K562 (cell line): ENCODE data around the gene TMEM178A. TPM values are rescaled to one million over a fixed set of nuclear protein-coding genes. Genes with fewer than 3 reads are reported as not detected.

ENCODE experiments used
- ATAC-seq: fragments of 200-7000 bp; cut with Tn5 transposase; 3 replicates; pipeline ENCODE4 v1.9.1; 2020; ENCODE audit warnings: moderate library complexity
- BruUV-seq: library from RNA; stranded (reverse); fragments of 400-500 nt; replicated peaks from 2 replicates; lab custom pipeline; 2021; lab: Mats Ljungman, UMichigan
- CTCF ChIA-PET: fragments of 300-600 bp; formaldehyde crosslinking; extraction: SDS; loops from one replicate; lab custom pipeline; 2021; ENCODE audit warnings: low intra/inter-chr PET ratio; lab: Yijun Ruan, JAX
- POLR2A ChIA-PET: fragments of 300-600, 350-650 bp; sonication (Branson Sonifier 250); formaldehyde crosslinking; extraction: SDS; loops from one replicate; lab custom pipeline; 2021; ENCODE audit warnings: antibody characterized with exemption, inconsistent platforms; lab: Yijun Ruan, JAX
- DNase-seq, 4 experiments: peaks; one replicate each; pipeline versions ENCODE4 v3.0.0 to v3.0.0-alpha.2; 2011 to 2018; ENCODE audit warnings: low spot score in 3 of 4, mixed read lengths in 3 of 4; ENCODE audit errors: extremely low read depth in 1 of 4
- FAIRE-seq: peaks from 2 replicates; lab custom pipeline; 2011; peaks lifted over from hg19 to GRCh38; lab: Jason Lieb, UNC
- H2AFZ ChIP-seq: 2 replicates; pipeline ENCODE4 v1.6.0; 2011; ENCODE audit warnings: low read depth, low read length, control low read depth, inconsistent platforms
- H3K27ac ChIP-seq: fragments of 200-600 bp; 3 replicates; pipeline ENCODE4 v1.8.0; 2011; ENCODE audit warnings: low read depth, mild to moderate bottlenecking, control low read depth, inconsistent platforms, low read length, moderate library complexity, mixed read lengths; ENCODE audit errors: extremely low read depth
- H3K27me3 ChIP-seq, 2 experiments: fragments of 300-600 bp in 1 of 2; 2 replicates in 1 of 2; 3 replicates in 1 of 2; pipeline versions ENCODE4 v1.6.0 to v1.8.0; 2011; ENCODE audit warnings: inconsistent platforms in 2 of 2, low read length in 2 of 2, mild to moderate bottlenecking in 1 of 2, mixed read lengths in 1 of 2, moderate library complexity in 1 of 2; ENCODE audit not compliant: control insufficient read depth in 2 of 2, insufficient read depth in 2 of 2
- H3K36me3 ChIP-seq: fragments of 300-600 bp; 3 replicates; pipeline ENCODE4 v1.8.0; 2011; ENCODE audit warnings: mild to moderate bottlenecking, low read length, inconsistent platforms; ENCODE audit not compliant: control insufficient read depth, insufficient read depth
- H3K4me1 ChIP-seq, 2 experiments: fragments of 200-600 bp in 1 of 2; replicated peaks in 1 of 2; 2 replicates in 1 of 2; 3 replicates in 1 of 2; pipeline versions ENCODE4 v1.5.1 to v1.8.0; 2011; ENCODE audit warnings: inconsistent platforms in 2 of 2, low read length in 2 of 2, mild to moderate bottlenecking in 1 of 2, mixed read lengths in 1 of 2, moderate library complexity in 1 of 2; ENCODE audit not compliant: control insufficient read depth in 2 of 2, insufficient read depth in 2 of 2
- H3K4me2 ChIP-seq: 2 replicates; pipeline ENCODE4 v1.6.1; 2011; ENCODE audit warnings: low read length, control low read depth, inconsistent platforms, mixed read lengths; ENCODE audit not compliant: insufficient read depth
- H3K4me3 ChIP-seq: fragments of 200-600 bp; sonication (generic), shearing (Covaris generic); 2 replicates; pipeline ENCODE4 v1.5.1; 2016; ENCODE audit warnings: control low read depth, inconsistent platforms
- H3K79me2 ChIP-seq: fragments of 200-600 bp; 3 replicates; pipeline ENCODE4 v1.8.0; 2011; ENCODE audit warnings: low read length, inconsistent platforms; ENCODE audit not compliant: control insufficient read depth, insufficient read depth
- H3K9ac ChIP-seq, 2 experiments: 2 replicates each; pipeline versions ENCODE4 v1.6.0 to v1.6.1; 2011; ENCODE audit warnings: low read depth in 2 of 2, low read length in 2 of 2, control low read depth in 1 of 2, inconsistent platforms in 1 of 2, mild to moderate bottlenecking in 1 of 2, mixed read lengths in 1 of 2; ENCODE audit not compliant: insufficient read depth in 1 of 2
- H3K9me1 ChIP-seq: one replicate; pipeline ENCODE4 v1.6.0; 2011; ENCODE audit warnings: inconsistent platforms, mild to moderate bottlenecking, low read length, moderate library complexity; ENCODE audit not compliant: control insufficient read depth, insufficient read depth
- H3K9me3 ChIP-seq: replicated peaks from 2 replicates; pipeline ENCODE4 v1.5.1; 2011; ENCODE audit warnings: low read depth, low read length, inconsistent platforms; ENCODE audit not compliant: control insufficient read depth, insufficient read depth
- H4K20me1 ChIP-seq: replicated peaks from 2 replicates; pipeline ENCODE4 v1.6.1; 2011; ENCODE audit warnings: low read length, inconsistent platforms, mixed read lengths; ENCODE audit not compliant: control insufficient read depth, insufficient read depth
- CCNT2 ChIP-seq: IDR thresholded peaks from 2 replicates; pipeline ENCODE4 v1.6.1; 2011; ENCODE audit warnings: borderline replicate concordance, low read depth, mild to moderate bottlenecking, moderate library complexity, mixed read lengths, low read length; ENCODE audit not compliant: insufficient read length; ENCODE audit errors: extremely low read depth
- CEBPB ChIP-seq: fragments of 450-650 bp; IDR thresholded peaks from 2 replicates; pipeline ENCODE4 v1.6.1; 2016; ENCODE audit warnings: missing genetic modification characterization, missing compliant biosample characterization
- DNMT1 ChIP-seq: fragments of 450-650 bp; IDR thresholded peaks from 2 replicates; pipeline ENCODE4 v1.6.1; 2016; ENCODE audit warnings: antibody characterized with exemption, mild to moderate bottlenecking
- ELF2 ChIP-seq: fragments of 250-450 bp; sonication (Bioruptor Pico); IDR thresholded peaks from 2 replicates; pipeline ENCODE4 v1.5.0; 2021; ENCODE audit warnings: mild to moderate bottlenecking
- HCFC1 ChIP-seq: IDR thresholded peaks from 2 replicates; pipeline ENCODE4 v1.6.1; 2012; ENCODE audit warnings: low read depth, low read length, improper control_type of control experiment
- HIVEP1 ChIP-seq: fragments of 250-450 bp; sonication (Bioruptor Pico); IDR thresholded peaks from 2 replicates; pipeline ENCODE4 v1.4.0; 2020; ENCODE audit warnings: mild to moderate bottlenecking
- KLF10 ChIP-seq: fragments of 250-450 bp; sonication (Bioruptor Pico); IDR thresholded peaks from 2 replicates; pipeline ENCODE4 v1.6.1; 2021; ENCODE audit warnings: matching md5 sums
- NBN ChIP-seq: fragments of 450-650 bp; IDR thresholded peaks from 2 replicates; pipeline ENCODE4 v1.6.1; 2016; ENCODE audit warnings: low read depth, mild to moderate bottlenecking
- PREB ChIP-seq: sonication (generic); formaldehyde crosslinking; IDR thresholded peaks from 2 replicates; pipeline ENCODE4 v1.8.1; 2023; ENCODE audit warnings: mild to moderate bottlenecking, missing genetic modification reagents
- RNF219 ChIP-seq: fragments of 250-450 bp; sonication (Bioruptor Pico); IDR thresholded peaks from 2 replicates; pipeline ENCODE4 v1.5.0; 2022; ENCODE audit warnings: mild to moderate bottlenecking
- TARDBP ChIP-seq: fragments of 450-650 bp; IDR thresholded peaks from 2 replicates; pipeline ENCODE4 v1.6.1; 2016
- XRCC4 ChIP-seq: IDR thresholded peaks from one replicate; pipeline ENCODE4 v1.6.1; 2011; ENCODE audit not compliant: insufficient read depth, insufficient read length; ENCODE audit errors: extremely low read depth
- ZFX ChIP-seq: sonication (generic); formaldehyde crosslinking; IDR thresholded peaks from 2 replicates; pipeline ENCODE4 v1.8.0; 2022; ENCODE audit warnings: mild to moderate bottlenecking, missing genetic modification reagents, moderate library complexity
- ZNF217 ChIP-seq: sonication (generic); formaldehyde crosslinking; IDR thresholded peaks from 2 replicates; pipeline ENCODE4 v1.8.0; 2022; ENCODE audit warnings: mild to moderate bottlenecking, missing genetic modification reagents
- ZNF609 ChIP-seq: sonication (generic); formaldehyde crosslinking; IDR thresholded peaks from 2 replicates; pipeline ENCODE4 v1.8.1; 2023; ENCODE audit warnings: missing genetic modification reagents, mild to moderate bottlenecking, borderline replicate concordance
- WGBS: fragments of 100-300 bp; shearing (Covaris generic); methylation state at CpG from one replicate; pipeline ENCODE4 v1.1.6; 2016; ENCODE audit warnings: low coverage, mixed read lengths; ENCODE audit not compliant: insufficient coverage; ENCODE audit errors: missing lambda C conversion rate; 5-methylcytosine and 5-hydroxymethylcytosine counted together
- in situ Hi-C: fragments of 300-500 bp; cut with MboI; formaldehyde crosslinking; loops from 4 replicates; pipeline ENCODE4 v1.15.0; 2018; ENCODE audit warnings: inconsistent platforms, mixed read lengths
- intact Hi-C: fragments of 100-400 bp; cut with micrococcal nuclease; formaldehyde crosslinking; loops from 2 replicates; pipeline ENCODE4 v1.14.2; 2022
- polyA plus RNA-seq, 8 experiments: library from polyadenylated mRNA; depleted of rRNA in 4 of 8; stranded (reverse) in 5 of 8; unstranded in 3 of 8; fragments of >200 nt; fragmentation: Nextera tagmentation in 2 of 8; fragmentation: Illumina TruSeq in 1 of 8; extraction: Ambion mirVana in 2 of 8; extraction: Trizol in 1 of 8; gene quantifications; 2 replicates each; pipeline versions ENCODE4 v1.2.1 to v1.2.3, GENCODE V29; 2011 to 2014; ENCODE audit warnings: inconsistent platforms in 1 of 8, missing spikeins in 1 of 8
- total RNA-seq, 7 experiments: library from RNA; depleted of rRNA in 6 of 7; stranded (reverse); fragments of >200 nt in 6 of 7; fragmentation: Illumina TruSeq in 2 of 7; extraction: Trizol in 2 of 7; gene quantifications; 2 replicates each; pipeline versions ENCODE4 v1.2.1 to v1.2.3, GENCODE V29; 2011 to 2021; ENCODE audit warnings: low replicate concordance in 1 of 7

Gene TMEM178A
- total and polyA plus RNA-seq, 9 of the 15 experiments (the other 6 are each of a cell fraction or from before 2014, with no cell fraction given): 0.04 to 0.17 TPM; not detected in 7

- no peak for ATAC-seq
- no peak for DNase-seq
- no peaks in the 10 kb centered on the region for H3K9me3 ChIP-seq
- peaks cover 9 to 17% of the 10 kb centered on the region in 2 experiments; a peak in 4 of 5 replicates for H3K27me3 ChIP-seq
- in situ Hi-C loops (no loop called here), intact Hi-C loops (no loop called here)
- FAIRE-seq: no peak
- H4K20me1 ChIP-seq: no peaks in the 10 kb centered on the region
- POLR2A ChIA-PET: no interaction called here
- no peaks in the 10 kb centered on the region for H3K36me3 ChIP-seq
- BruUV-seq: no TSS peak
- H3K9ac ChIP-seq: no peak overlapping the region
- 0% methylated on average over 3 of the region's 3 CpGs for WGBS
- no peak overlapping the region for H2AFZ ChIP-seq
- H3K4me2 ChIP-seq: no peak overlapping the region
- TF ChIP-seq ZNF217 (CRISPR knock-in tag) (no peak), KLF10 (CRISPR knock-in tag) (no peak), XRCC4 (no peak), PREB (CRISPR knock-in tag) (no peak), ELF2 (CRISPR knock-in tag) (no peak), CCNT2 (no peak), HCFC1 (no peak), TARDBP (no peak), RNF219 (CRISPR knock-in tag) (no peak), DNMT1 (no peak), NBN (no peak), ZNF609 (CRISPR knock-in tag) (no peak), CEBPB (no peak), ZFX (CRISPR knock-in tag) (no peak), HIVEP1 (CRISPR knock-in tag) (no peak)
- H3K27ac ChIP-seq: no peak overlapping the region
- CTCF ChIA-PET: no interaction called here
- no peaks in the 10 kb centered on the region for H3K9me1 ChIP-seq
- no peaks in the 10 kb centered on the region for H3K79me2 ChIP-seq
- H3K4me3 ChIP-seq: no peak overlapping the region
- peaks cover 0 to 6% of the 10 kb centered on the region in 2 experiments; a peak in 1 of 5 replicates for H3K4me1 ChIP-seq
These were observed 36.1 kb upstream of the TMEM178A start for GRCh38 chr2:39629646-39630045.
